GF-D8 (cell line): ENCODE data around the gene FTO.

Source experiments
- DNase-seq: peaks from one replicate; lab custom pipeline; 2025; lab: John Stamatoyannopoulos, UW

FTO gene

DNA sequence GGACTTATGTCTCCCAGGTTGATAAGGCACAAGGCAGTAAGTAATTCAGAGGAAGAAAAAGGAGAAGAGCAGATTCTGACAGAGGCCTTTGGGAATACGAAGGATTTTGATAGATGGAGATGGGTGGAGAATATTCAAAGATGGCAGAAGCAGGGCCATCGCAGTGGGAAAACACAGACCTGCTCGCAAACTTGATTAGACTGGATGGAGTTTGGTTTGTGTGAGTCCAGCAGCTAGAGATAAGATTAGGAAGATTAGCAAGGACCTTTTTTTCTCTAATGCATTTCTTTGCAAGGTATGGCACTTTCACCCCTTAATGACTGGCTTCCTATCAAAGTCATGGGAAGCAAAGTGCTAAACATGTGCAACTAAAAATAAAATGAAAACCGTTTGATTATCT is 196.7 kb downstream of the FTO start:
- DNase-seq: no peak

DNA sequence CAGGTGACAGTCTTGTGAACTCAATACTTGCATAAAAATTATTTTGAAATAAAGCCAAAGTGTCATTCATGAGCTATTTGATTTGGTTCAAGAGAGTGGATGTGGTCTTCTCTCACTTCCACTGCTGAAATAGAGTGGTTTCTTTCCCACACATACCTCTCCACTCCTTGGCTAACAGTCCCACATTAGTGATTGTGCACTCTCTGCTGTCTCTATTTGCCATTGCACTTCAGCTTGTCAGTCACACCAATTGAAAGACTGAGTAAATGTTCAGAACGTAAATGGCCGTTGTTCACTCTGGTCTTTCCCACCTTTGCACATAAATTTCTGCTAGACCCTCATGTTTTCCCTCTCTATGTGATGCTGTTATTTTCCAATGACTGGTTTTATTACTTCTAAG is 197.5 kb downstream of the FTO start:
- DNase-seq: no peak

DNA sequence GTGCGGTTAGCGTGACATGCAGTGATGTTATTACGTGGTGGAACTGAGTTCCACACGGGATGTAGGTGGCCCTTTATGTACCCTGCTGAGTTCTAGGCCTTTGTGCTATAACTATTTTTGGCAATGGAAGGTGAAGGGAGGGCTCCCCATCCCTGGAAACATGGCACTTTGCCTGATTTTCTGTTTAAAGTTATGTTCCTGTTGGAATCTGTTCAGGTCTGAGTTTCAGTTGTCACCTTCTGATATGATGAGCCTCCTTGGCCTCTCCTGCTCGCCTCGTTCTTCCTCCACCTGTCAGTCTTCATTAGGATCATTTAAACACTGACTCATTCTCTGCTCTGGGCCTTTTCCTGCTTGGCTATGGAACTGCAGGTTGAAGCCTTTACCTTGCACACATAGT is 200.6 kb downstream of the FTO start:
- DNase-seq: no peak

DNA sequence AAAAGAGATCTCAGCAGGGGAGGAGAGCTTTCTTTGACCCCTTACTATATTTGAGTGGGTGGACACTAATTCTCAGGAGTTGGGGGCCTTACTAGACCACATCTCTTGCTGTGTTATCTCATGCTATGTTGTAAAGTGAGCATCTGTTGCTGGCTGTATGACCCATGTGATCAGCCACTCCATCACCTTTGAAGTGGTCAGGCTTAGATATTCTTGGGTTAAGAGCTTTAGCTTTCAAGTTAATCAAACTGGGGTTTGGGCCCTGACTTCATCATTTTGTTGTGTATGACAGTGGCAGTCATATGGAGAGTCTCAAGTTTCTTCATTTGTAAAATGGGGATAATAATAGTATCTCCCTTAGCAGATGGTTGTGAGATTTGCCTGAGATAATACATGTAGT is 201.1 kb downstream of the FTO start:
- DNase-seq: no peak

DNA sequence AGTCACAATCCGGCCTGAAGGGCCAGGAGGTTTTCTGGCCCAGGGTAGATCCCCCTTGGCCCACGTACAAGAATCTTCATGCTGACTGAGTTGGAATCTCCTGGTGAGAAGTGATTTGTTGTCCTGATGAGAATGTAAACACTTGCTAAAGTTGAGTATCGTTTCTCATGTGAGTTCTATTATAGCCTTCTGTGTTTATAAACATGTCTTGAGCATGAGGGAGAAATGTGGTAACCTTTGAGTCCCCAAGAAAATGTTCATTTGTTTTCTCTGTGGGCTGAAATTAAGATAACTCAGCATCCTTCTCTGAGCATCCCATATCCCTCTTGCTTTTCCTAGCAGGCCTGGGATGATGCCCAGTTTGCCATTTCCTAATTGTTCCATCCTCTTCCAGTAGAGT is 204.8 kb downstream of the FTO start:
- no peak for DNase-seq

DNA sequence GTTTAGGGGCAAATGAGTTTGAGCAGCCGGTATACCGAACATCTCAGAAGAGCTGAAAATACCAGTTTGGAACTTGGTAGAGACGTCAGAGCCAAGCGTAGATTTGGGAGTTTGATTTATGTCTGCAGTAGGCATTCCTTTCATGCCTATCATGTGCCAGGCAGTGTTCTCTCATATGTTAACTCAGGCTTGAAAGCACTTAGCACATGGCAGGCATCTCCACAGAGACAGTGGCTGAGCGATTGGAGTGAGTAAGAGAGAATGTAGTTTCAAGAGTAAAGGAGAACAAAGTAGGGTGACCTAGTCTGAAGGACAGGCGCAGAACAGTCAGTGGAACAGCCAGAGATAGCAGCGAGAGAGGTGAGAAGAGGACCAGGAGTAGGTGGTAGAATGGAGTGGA is 207.0 kb downstream of the FTO start:
- no peak for DNase-seq

DNA sequence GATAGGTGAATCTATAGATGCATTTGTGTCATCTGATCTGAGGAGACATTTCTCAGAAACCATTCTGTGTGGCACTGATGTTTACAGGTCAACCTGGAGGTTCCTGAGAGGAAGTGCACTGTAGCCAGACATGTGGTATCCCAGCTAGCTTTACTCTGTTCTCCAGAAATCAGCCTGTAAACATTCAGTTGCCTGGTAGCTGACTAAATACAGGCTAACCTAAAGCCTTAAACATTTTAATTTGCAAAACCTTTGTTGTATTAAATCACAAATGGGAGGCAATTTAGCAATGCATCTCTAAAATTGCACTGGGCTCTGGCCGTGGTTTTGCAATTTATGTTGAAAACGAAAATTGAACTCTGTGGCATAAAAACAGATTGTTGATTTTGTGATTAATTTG is 207.6 kb downstream of the FTO start:
- DNase-seq: no peak

DNA sequence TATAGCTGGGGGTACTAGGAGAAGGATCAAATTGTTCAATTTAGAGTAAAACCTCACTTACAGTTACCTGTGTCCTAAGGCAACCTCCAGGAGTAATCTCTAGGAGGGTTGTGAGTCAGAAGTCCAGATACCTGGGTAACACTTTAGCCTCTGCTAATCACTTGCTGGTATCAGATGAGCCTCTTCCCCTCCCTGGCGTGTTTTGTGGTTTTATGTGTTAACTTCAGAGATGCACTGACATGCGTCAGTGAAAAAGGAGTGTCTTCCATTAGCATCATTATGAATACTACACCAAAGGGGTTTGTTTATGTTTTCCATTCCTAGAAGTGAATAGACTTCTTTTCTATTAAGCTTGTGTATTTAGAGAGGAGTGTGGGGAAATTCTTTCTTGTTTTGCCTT is 208.2 kb downstream of the FTO start:
- no peak for DNase-seq

DNA sequence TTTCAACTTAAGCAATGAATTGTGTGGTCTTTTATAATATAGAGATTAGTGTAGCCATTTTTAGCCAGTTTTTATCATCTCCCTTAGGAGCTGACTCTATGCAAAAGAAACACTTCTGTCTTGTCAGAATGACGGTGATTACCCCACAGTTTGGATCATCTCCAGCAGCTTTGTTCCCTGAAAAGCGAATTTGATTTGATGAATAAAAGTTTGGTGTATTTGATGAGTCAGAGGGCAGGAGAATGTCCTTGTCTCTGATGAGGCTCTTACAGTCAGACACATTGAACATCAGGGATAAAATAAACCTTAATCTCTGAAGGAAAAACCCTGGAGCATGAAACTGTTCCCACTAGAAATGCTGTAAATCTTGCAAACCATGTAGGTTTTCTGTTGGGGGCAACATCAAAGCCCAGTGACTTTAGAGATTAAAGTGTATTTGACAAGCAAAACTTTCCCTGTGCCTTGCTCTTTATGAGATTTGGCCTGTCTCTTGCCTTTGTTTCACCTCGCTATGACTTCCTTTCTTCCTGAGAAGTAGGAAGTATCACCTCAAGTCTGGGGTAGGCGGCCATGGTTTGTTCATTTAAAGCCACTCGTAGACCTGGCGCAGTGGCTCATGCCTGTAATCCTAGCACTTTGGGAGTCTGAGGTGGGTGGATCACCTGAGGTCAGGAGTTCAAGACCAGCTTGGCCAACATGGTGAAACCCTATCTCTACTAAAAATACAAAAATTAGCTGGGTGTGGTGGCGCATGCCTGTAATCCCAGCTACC is 209.3 kb downstream of the FTO start:
- DNase-seq: no peak

DNA sequence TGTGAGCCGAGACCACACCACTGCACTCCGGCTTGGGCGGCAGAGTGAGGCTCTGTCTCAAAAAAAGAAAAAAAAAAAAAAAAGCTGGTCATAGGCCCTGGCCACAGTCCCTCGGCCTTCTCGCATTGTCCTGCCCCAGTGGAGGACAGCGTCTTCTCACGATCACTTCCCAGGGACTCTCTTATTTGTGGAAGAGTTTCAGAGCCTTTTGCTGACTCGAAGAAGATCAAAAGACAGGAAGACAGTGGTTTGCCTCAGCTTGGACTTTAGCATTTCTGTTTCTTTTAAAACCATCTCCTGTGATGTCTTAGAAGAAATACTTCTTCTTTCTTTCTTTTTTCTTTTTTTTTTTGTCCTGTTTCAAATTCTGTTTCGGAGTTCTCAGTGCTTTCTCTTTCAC is 210.0 kb downstream of the FTO start:
- DNase-seq: no peak

DNA sequence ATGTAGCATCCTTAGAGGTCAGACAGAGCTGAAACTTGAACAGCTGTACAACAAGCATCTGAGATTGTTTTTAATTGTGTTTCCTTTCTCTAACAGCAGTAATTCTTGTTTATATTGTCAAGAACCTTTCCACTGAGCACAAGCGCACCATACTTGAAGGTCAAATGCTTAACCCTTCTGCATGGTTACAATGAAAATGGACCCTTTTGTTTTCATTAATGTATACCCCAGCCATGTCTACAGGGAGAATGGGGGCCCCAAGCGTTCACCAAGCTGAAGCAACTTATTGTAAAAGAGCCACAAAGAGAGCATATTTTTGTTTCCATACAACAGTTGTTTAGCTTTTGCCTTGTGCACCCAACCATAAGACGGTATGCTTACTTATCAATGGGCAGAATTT is 210.8 kb downstream of the FTO start:
- DNase-seq: no peak

DNA sequence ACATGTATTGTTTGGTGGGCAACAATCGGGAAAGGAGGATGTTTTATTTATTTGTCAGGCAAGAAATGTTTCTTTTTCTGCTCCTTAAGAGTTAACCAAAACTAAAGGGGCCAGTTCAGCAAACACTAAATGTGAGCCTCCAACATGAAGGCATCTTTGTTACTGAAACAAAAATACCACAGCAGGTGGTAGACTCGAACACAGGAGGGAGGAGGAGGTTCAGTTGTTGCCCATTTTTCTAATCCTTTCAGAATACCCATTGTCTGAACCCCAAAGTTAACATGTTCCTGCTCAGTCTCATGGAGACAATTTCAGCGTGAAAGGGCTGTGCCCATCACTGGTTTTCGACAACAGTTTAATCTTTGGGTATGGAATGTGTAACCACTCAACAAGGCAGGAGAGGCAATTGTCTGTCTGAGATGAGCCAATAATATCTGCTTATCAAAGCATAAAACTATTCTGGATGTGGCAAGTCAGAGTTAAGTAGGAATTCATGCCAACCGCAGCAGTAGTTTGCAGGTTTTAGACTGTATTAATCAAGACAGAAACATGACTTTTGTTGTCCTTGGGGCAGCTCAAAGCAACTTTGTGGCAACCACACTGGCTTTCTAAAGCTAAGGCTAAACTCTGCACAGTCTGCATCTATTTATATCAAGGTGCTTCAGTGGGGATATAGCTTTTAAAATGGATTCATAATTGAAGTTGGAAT is 211.7 kb downstream of the FTO start:
- DNase-seq: no peak

DNA sequence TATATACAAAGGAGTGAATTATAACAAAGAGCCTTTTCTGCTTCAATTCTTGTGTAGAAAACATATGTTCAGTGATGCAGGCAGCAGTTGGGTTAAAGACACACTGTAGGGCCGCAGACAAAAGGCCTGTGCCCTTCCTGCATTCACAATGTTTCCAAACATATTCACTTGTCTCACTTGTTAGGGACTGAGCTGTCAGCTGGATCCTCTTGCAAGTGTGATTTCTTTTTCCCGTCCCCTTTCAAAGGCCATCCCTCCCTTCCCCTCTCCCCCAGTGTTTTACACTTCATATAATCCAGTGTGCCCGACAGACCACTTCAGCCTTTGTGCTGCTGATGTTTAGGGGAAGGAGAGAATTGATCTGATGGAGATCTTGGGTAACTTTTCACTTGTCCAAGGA is 217.0 kb downstream of the FTO start:
- DNase-seq: no peak

DNA sequence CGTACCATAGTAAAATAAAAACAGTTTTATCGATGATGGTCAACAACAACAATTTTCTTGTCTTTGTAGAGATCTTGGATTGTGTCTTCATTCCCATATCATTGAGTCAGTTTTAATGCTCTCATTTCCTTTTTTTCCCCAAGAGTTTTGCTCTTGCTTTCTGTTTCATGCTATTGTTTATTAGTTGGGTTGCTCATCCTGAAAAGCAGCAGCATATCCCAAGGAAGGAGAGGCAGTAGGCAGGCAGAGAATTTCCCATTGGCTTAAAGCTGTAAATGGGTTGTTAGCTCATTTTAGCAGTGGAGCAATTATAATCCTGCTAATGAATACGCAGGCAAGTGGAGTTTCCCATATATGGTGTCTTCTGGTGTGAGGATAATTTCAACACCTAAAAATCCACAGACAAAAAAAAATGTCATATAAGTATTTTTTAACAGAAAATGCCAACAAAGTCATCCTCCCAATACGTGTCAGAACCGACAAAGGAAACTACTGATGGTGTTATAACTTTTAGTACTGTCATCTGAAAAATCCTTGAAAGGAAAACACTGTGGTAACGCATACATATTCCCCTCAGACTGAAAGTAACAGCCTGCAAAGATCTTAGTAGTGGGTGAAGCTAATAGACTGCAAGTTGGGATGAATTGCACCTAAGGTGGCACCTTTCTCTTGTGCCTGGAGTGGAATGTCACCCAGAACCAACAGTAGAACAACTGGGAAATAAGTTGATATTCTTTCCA is 218.3 kb downstream of the FTO start:
- no peak for DNase-seq

DNA sequence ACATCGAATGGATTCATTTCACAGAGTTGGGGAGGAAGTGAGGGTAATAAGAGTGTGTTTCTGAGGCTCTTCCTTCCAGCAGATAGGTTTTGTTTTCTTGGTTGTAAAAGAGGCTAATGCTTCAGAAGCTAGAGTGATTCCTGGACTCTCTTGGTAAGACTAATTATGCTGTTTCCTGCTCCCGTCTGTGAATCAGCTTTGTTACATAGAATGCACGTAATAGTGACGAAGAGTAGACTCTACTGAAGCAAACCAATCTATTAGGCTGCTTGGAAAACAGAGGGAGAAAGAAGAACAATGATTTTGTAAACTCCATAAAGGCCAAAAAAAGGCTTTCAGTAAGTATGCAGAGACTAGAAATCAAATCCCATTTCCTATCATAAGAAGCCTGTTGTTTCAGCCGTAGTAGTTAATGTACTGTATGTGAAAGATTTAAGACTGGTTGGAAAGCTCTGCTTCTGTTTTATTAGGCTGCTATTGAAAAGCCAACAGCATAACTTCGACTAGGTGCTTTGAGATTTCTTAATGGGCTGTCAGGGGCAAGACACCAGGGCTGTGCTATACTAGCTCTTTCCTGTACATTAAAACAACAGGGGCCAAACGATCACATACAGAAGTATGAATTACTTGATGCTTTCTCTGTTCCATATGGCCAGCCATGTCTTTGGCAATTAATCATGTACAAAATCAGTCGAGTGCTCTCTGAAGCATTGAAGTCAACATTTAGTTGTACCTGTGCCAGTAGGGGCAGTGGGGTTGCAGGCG is 219.0 kb downstream of the FTO start:
- no peak for DNase-seq

DNA sequence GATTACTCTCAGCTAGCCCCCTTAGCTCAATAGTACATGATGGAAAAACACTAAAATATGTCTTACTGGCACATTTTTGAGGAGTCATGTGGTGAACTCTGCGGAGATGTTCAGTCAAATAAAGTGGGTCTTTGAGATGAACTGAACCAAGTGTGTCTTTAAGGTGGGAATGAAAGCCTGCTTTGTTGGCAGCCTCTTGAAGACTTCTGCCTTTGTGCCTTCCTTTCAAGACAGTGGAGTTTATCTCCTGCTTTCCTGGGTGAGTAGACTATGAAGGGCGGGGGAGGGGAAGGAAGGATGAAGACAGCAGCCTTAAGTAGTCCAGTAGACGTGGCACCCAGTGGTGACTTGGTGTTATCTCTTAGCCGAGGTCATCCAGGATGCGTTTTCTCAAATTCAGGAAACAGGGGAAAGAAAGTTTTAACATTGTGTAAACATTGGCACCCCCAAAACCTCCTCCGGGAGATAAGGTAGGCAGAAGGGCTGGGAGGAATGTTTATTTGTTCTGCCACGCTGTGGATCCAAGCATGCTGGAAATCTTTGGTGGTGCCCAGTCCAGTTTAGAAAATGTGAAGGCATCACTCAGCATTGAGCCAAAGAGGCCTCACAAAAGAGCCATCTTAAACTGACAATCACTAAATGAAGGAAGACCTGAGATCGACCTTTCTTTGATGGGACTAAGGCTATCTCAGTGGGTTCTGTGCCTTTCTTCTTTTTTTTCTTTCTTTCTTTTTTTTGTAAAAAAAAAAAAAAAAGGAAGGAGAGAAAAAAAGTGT is 220.6 kb downstream of the FTO start:
- DNase-seq: no peak

DNA sequence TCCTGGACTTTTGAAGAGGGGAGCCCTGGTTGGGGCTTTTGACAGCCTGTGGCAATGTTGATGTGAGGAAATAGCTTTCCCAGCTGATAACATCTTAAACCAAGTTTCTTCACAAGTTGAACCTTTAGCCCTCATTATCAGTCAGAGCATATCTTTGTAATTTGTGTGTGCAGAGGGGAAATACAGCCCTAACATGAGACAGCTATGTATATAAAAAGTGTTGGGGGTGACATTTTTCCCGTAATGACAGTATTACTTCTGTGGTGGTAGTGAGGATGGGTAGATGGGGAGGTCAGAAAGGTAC is 221.1 kb downstream of the FTO start:
- peak; percentile 84 for DNase-seq

DNA sequence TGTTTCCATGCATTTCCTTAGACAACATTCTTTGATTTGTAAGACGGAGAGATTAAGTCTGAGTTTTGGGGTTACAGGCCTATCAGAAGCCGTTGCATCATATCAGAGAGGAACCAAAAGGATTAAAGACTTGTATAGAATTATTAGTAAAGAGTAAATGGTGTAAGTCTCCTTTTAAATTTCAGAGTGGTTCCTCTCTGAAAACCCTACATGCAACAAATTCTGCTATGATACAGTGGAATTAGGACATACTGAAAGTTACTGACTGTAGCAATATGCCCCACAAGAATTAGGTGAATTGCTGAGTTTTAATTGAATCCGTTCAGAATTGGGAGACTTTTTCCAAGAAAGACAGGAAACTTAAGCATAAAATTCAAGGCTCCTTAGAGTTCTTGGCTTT is 221.6 kb downstream of the FTO start:
- peak; percentile 40 for DNase-seq

DNA sequence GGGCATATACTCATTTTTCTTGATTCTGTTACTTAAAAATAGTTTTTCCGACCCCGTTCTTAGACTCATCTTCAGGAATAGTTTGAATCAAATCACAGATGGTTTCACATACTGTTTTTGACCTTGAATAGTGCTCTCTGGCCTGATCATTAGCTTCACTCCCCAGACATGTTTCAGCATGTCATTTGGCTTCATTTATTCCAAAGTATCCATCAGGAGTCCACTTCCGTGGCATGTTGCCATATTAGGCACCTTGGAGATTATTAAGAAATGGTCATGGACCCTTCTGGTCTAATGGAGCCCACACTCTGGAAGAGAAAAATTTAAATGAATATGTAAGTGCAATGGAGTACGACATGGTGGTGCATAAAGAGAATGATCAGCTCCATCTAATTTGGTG is 222.3 kb downstream of the FTO start:
- no peak for DNase-seq

DNA sequence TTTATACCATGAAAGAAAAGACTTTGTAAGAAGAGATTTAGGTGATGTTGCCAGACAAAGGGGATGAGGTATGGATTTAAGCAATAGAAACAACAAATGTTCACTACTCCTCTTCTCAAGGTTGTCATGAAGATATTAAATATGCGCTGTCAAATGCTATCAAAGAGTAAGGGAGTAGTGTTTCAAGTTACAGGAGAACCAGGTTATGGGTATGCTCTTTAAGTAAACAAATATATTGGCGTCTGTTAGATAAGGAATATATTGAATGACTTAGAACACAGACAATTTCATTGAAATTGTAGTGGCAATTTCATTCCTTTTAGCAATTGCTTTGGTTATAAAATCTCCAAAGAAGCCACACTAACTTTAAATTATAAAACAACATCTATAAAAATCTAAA is 229.0 kb downstream of the FTO start:
- DNase-seq: no peak

DNA sequence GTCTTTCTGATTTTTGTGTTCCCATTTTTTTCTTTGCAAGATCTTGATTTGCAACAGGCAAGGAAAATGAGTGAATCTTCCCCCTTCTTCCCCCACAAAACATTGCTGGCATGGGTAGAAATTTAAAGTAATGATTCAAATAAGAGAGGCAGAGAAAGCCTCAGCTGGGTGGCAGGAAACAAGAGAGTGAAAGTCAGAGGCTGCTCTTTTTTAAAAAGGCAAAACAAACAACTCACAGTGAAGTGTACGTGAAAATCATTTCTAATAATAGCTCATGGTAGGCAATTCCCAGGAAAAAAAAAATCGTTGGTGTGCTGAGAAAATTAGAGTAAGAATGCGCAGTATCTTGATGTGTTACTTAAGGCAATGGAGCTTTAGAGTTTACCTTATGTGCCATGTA is 229.5 kb downstream of the FTO start:
- DNase-seq: no peak

DNA sequence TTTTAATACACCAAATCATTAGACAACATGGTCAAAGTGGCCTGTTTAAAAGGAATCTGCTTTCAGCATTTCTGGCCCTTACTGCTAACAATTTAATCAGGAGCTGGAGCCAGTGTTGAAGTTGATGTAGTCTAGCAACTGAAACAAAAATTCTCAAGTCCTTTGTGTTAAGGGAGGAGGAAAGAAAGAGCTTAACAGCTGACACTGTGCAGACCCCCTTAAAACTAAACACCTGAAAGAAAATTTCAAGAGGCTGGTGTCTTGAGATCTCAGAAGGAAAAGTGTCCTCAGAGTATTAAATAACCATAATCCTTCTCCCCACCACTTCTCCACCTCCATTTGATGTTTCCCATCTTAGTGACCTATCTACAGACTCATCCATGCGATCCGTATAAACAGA is 232.1 kb downstream of the FTO start:
- DNase-seq: no peak
